GM12891 (cell line): ENCODE data around the gene JPH3.

ENCODE experiments used
- POU2F2 ChIP-seq: IDR thresholded peaks from 2 replicates; pipeline ENCODE4 v1.6.1; 2011; ENCODE audit warnings: low read depth, mild to moderate bottlenecking, control low read depth, low read length, moderate library complexity
- SPI1 ChIP-seq: IDR thresholded peaks from 2 replicates; pipeline ENCODE4 v1.6.1; 2011; ENCODE audit warnings: low read depth, low read length, control low read depth

GRCh38 chr16:87658564-87659225 is 56.4 kb downstream of the JPH3 start:
- TF ChIP-seq SPI1 (no peak), POU2F2 (no peak)
